HL-60 (cell line): ENCODE data around the gene COG4.

Source experiments
- DNase-seq, 2 experiments: peaks; one replicate each; pipeline ENCODE4 v3.0.0-alpha.2; 2010 to 2020; ENCODE audit warnings: low read depth in 1 of 2, low spot score in 1 of 2
- H3K27ac ChIP-seq: fragments of 250-450 bp; sonication (Bioruptor Pico); replicated peaks from 2 replicates; pipeline ENCODE4 v1.5.1; 2020; ENCODE audit warnings: mild to moderate bottlenecking, moderate library complexity
- H3K27me3 ChIP-seq: fragments of 250-450 bp; sonication (Bioruptor Pico); 2 replicates; pipeline ENCODE4 v1.5.1; 2021; ENCODE audit warnings: mild to moderate bottlenecking, moderate library complexity; ENCODE audit not compliant: insufficient read depth, poor library complexity, severe bottlenecking
- H3K4me3 ChIP-seq: replicated peaks from 2 replicates; pipeline ENCODE4 v1.5.1; 2011; ENCODE audit warnings: mild to moderate bottlenecking, control low read depth, low read length; ENCODE audit not compliant: insufficient read depth
- CTCF ChIP-seq: IDR thresholded peaks from one replicate; pipeline ENCODE4 v1.5.1; 2011; ENCODE audit warnings: low read length, control low read depth, inconsistent platforms; ENCODE audit not compliant: insufficient read depth
- GABPA ChIP-seq: IDR thresholded peaks from 2 replicates; pipeline ENCODE4 v1.6.1; 2012; ENCODE audit warnings: low read depth
- POLR2AphosphoS5 ChIP-seq: IDR thresholded peaks from 2 replicates; pipeline ENCODE4 v1.6.1; 2012; ENCODE audit warnings: low read depth
- REST ChIP-seq: IDR thresholded peaks from 2 replicates; pipeline ENCODE4 v1.6.1; 2012; ENCODE audit warnings: low read depth; ENCODE audit not compliant: insufficient replicate concordance
- SPI1 ChIP-seq: IDR thresholded peaks from 2 replicates; pipeline ENCODE4 v1.6.1; 2012; ENCODE audit warnings: low read depth, mild to moderate bottlenecking, borderline replicate concordance

Gene COG4

GRCh38 chr16:70571623-70572022 lies 48.3 kb upstream of the COG4 start:
- TF ChIP-seq CTCF: no peak
- TF ChIP-seq GABPA: no peak
- no peak for TF ChIP-seq SPI1
- no peak for TF ChIP-seq REST
- no peak for TF ChIP-seq POLR2AphosphoS5
- H3K27ac ChIP-seq: no peak overlapping the region

GRCh38 chr16:70570967-70571570 lies 47.7 kb upstream of the COG4 start:
- no peak for DNase-seq
- TF ChIP-seq REST: no peak
- no peak for TF ChIP-seq CTCF
- no peak for TF ChIP-seq POLR2AphosphoS5
- no peak for TF ChIP-seq GABPA
- no peak for TF ChIP-seq SPI1
- no peaks in the 10 kb centered on the region for H3K27me3 ChIP-seq
- H3K27ac ChIP-seq: no peak overlapping the region
- H3K4me3 ChIP-seq: no peak overlapping the region

More at GRCh38 chr16:70571623-70572022, 48.3 kb upstream of the COG4 start:
- no peaks in the 10 kb centered on the region for H3K27me3 ChIP-seq
- no peak overlapping the region for H3K4me3 ChIP-seq
- DNase-seq: no peak

GRCh38 chr16:70569752-70570151 lies 46.4 kb upstream of the COG4 start:
- DNase-seq: no peak
- TF ChIP-seq CTCF: no peak
- peak; percentile 28; the same call in 1 of the 2 replicates for TF ChIP-seq POLR2AphosphoS5
- no peak overlapping the region for H3K4me3 ChIP-seq
- H3K27me3 ChIP-seq: no peaks in the 10 kb centered on the region
- H3K27ac ChIP-seq: no peak overlapping the region

GRCh38 chr16:70568601-70569237 lies 45.4 kb upstream of the COG4 start:
- H3K27ac ChIP-seq: no peak overlapping the region
- H3K27me3 ChIP-seq: no peaks in the 10 kb centered on the region
- no peak for DNase-seq
- no peak overlapping the region for H3K4me3 ChIP-seq
- TF ChIP-seq CTCF: no peak
- no peak for TF ChIP-seq SPI1
- no peak for TF ChIP-seq GABPA
- TF ChIP-seq REST: no peak
- no peak for TF ChIP-seq POLR2AphosphoS5
